HG03571 (cell line): Measurements from ENCODE around the gene SH3GL3.

Experiments used
- ATAC-seq: cut with Tn5 transposase; IDR thresholded peaks from one replicate; pipeline ENCODE4 v1.9.1; 2021; ENCODE audit not compliant: unreplicated experiment

SH3GL3 gene

GRCh38 chr15:83610901-83611685 lies 164.0 kb downstream of the SH3GL3 start:
- ATAC-seq = no peak

GRCh38 chr15:83612226-83612625 lies 165.1 kb downstream of the SH3GL3 start:
- no peak for ATAC-seq

GRCh38 chr15:83612898-83613635 lies 165.9 kb downstream of the SH3GL3 start:
- no peak for ATAC-seq

- ATAC-seq = no peak
Observed at GRCh38 chr15:83613714-83614113, 166.6 kb downstream of the SH3GL3 start.

- ATAC-seq = no peak
Observed at GRCh38 chr15:83616840-83617239, 169.7 kb downstream of the SH3GL3 start.

GRCh38 chr15:83626171-83626802 lies 179.1 kb downstream of the SH3GL3 start:
- ATAC-seq = no peak

- no peak for ATAC-seq
Observed at GRCh38 chr15:83631534-83631933, 184.4 kb downstream of the SH3GL3 start.

GRCh38 chr15:83643201-83643600 lies 196.1 kb downstream of the SH3GL3 start:
- ATAC-seq = no peak

- ATAC-seq = no peak
Observed at GRCh38 chr15:83644439-83644838, 197.3 kb downstream of the SH3GL3 start.

- no peak for ATAC-seq
Observed at GRCh38 chr15:83650831-83651230, 203.7 kb downstream of the SH3GL3 start.

- ATAC-seq = no peak
Observed at GRCh38 chr15:83651541-83651940, 204.4 kb downstream of the SH3GL3 start.

GRCh38 chr15:83652626-83653204 lies 205.6 kb downstream of the SH3GL3 start:
- ATAC-seq = no peak

GRCh38 chr15:83653288-83653638 lies 206.1 kb downstream of the SH3GL3 start:
- no peak for ATAC-seq

GRCh38 chr15:83653639-83654378 lies 206.7 kb downstream of the SH3GL3 start, which contains the start of gene ADAMTSL3:
ADAMTSL3 (plus strand) TSS chr15:83654123; CDS start chr15:83655762, 1,639 bp downstream.
- ATAC-seq = no peak

- ATAC-seq = no peak
Observed at GRCh38 chr15:83654379-83655236, 207.5 kb downstream of the SH3GL3 start.

- ATAC-seq = no peak
Observed at GRCh38 chr15:83655237-83655616, 208.1 kb downstream of the SH3GL3 start.

- no peak for ATAC-seq
Observed at GRCh38 chr15:83656192-83656591, 209.1 kb downstream of the SH3GL3 start.

- no peak for ATAC-seq
Observed at GRCh38 chr15:83656943-83657528, 209.9 kb downstream of the SH3GL3 start.

- no peak for ATAC-seq
Observed at GRCh38 chr15:83657549-83657948, 210.4 kb downstream of the SH3GL3 start.
